OCI-LY3 (cell line): ENCODE results near the gene RBBP8NL.

ENCODE experiments used
- H2AFZ ChIP-seq: fragments of 200-600, 300-600 bp; shearing (Covaris generic); 2 replicates; pipeline ENCODE4 v1.6.0; 2014; ENCODE audit warnings: antibody characterized with exemption, low read depth, low read length
- H3K27ac ChIP-seq: fragments of 200-600, 300-600 bp; sonication (generic); 2 replicates; pipeline ENCODE4 v1.5.1; 2014; ENCODE audit warnings: mild to moderate bottlenecking, low read length, moderate library complexity, mixed read lengths
- H3K27me3 ChIP-seq: fragments of 200-600, 300-600 bp; sonication (generic); 2 replicates; pipeline ENCODE4 v1.6.1; 2014; ENCODE audit warnings: low read depth, low read length, mixed read lengths
- H3K36me3 ChIP-seq: fragments of 200-600, 300-600 bp; sonication (generic); replicated peaks from 2 replicates; pipeline ENCODE3; 2014; ENCODE audit warnings: low read depth, low read length, mixed read lengths
- H3K4me1 ChIP-seq: fragments of 300-600, 200-600 bp; sonication (generic); 2 replicates; pipeline ENCODE4 v1.6.1; 2014; ENCODE audit warnings: low read length, mixed read lengths
- H3K4me2 ChIP-seq: fragments of 200-600, 300-600 bp; sonication (generic); 2 replicates; pipeline ENCODE4 v1.6.1; 2014; ENCODE audit warnings: low read length, mixed read lengths
- H3K4me3 ChIP-seq: fragments of 300-600, 200-600 bp; sonication (generic); 2 replicates; pipeline ENCODE4 v1.5.1; 2014; ENCODE audit warnings: antibody characterized with exemption, mild to moderate bottlenecking, low read length, moderate library complexity
- H3K79me2 ChIP-seq: fragments of 300-600, 200-600 bp; shearing (Covaris generic); 2 replicates; pipeline ENCODE4 v1.6.1; 2014; ENCODE audit warnings: mild to moderate bottlenecking, low read length, mixed read lengths
- H3K9ac ChIP-seq: fragments of 300-600, 200-600 bp; shearing (Covaris generic); 2 replicates; pipeline ENCODE4 v1.6.0; 2014; ENCODE audit warnings: mild to moderate bottlenecking, low read length, moderate library complexity
- H3K9me3 ChIP-seq: fragments of 200-600, 300-600 bp; shearing (Covaris generic); 2 replicates; pipeline ENCODE4 v1.6.1; 2014; ENCODE audit warnings: low read length, mixed read lengths; ENCODE audit not compliant: insufficient read depth
- H4K20me1 ChIP-seq: fragments of 200-600, 300-600 bp; sonication (generic); 2 replicates; pipeline ENCODE4 v1.6.1; 2016; ENCODE audit warnings: low read length, mixed read lengths; ENCODE audit not compliant: insufficient read depth
- CTCF ChIP-seq: fragments of 200-600, 300-600 bp; sonication (generic); IDR thresholded peaks from 2 replicates; pipeline ENCODE4 v1.5.1; 2014; ENCODE audit warnings: antibody characterized with exemption, low read length, low read depth
- EZH2phosphoT487 ChIP-seq: fragments of 200-600 bp; shearing (Covaris generic); IDR thresholded peaks from 2 replicates; pipeline ENCODE4 v1.6.1; 2018; ENCODE audit warnings: antibody characterized with exemption, mixed run types, low read depth

The RBBP8NL gene

GRCh38 chr20:62395311-62396242 is 31.8 kb downstream of the RBBP8NL start:
- Histone ChIP-seq H3K27me3 (no peaks in the 10 kb centered on the region), H3K36me3 (no peaks in the 10 kb centered on the region), H3K9me3 (no peaks in the 10 kb centered on the region), H3K4me1 (no peaks in the 10 kb centered on the region), H4K20me1 (no peaks in the 10 kb centered on the region), H3K4me3 (no peak overlapping the region), H3K4me2 (no peak overlapping the region), H2AFZ (no peak overlapping the region), H3K9ac (no peak overlapping the region), H3K27ac (no peak overlapping the region), H3K79me2 (no peaks in the 10 kb centered on the region)
- TF ChIP-seq EZH2phosphoT487 (no peak), CTCF (peak; percentile 35)

GRCh38 chr20:62394248-62395245 is 32.8 kb downstream of the RBBP8NL start:
- H3K36me3 ChIP-seq, result peaks cover 7% of the 10 kb centered on the region
- no peak overlapping the region for H3K4me2 ChIP-seq
- peaks cover 1% of the 10 kb centered on the region; the same call in 1 of the 2 replicates for H3K79me2 ChIP-seq
- no peaks in the 10 kb centered on the region for H3K27me3 ChIP-seq
- no peak overlapping the region for H2AFZ ChIP-seq
- H3K9ac ChIP-seq, result no peak overlapping the region
- H3K27ac ChIP-seq, result no peak overlapping the region
- H3K4me3 ChIP-seq, result no peak overlapping the region
- TF ChIP-seq EZH2phosphoT487 (no peak), CTCF (no peak)
- no peaks in the 10 kb centered on the region for H4K20me1 ChIP-seq
- H3K4me1 ChIP-seq, result no peaks in the 10 kb centered on the region
- H3K9me3 ChIP-seq, result no peaks in the 10 kb centered on the region

GRCh38 chr20:62393830-62394229 is 33.5 kb downstream of the RBBP8NL start:
- Histone ChIP-seq H3K9me3 (no peaks in the 10 kb centered on the region), H3K4me1 (peaks cover 1% of the 10 kb centered on the region; the same call in 1 of the 2 replicates), H3K4me2 (no peak overlapping the region), H3K36me3 (peaks cover 14% of the 10 kb centered on the region), H2AFZ (no peak overlapping the region), H3K27me3 (no peaks in the 10 kb centered on the region), H3K9ac (no peak overlapping the region), H4K20me1 (0 out of 2 replicates have a peak, but pooled peaks cover 2% of the 10 kb centered on the region), H3K27ac (no peak overlapping the region), H3K4me3 (no peak overlapping the region), H3K79me2 (peaks cover 9% of the 10 kb centered on the region)
- TF ChIP-seq CTCF (no peak), EZH2phosphoT487 (no peak)

- TF ChIP-seq EZH2phosphoT487, result no peak
- TF ChIP-seq CTCF, result no peak
- Histone ChIP-seq H3K79me2 (peaks cover 14% of the 10 kb centered on the region), H3K27me3 (no peaks in the 10 kb centered on the region), H3K9ac (no peak overlapping the region), H3K27ac (no peak overlapping the region), H3K4me3 (no peak overlapping the region), H3K4me1 (peaks cover 7% of the 10 kb centered on the region), H2AFZ (no peak overlapping the region), H3K36me3 (peaks cover 20% of the 10 kb centered on the region), H3K9me3 (no peaks in the 10 kb centered on the region), H3K4me2 (no peak overlapping the region), H4K20me1 (peaks cover 7% of the 10 kb centered on the region; the same call in 1 of the 2 replicates)
Measured at GRCh38 chr20:62393335-62393665, 34.0 kb downstream of the RBBP8NL start.
